ENCODE results near the gene SLC7A10. TPM values are rescaled to one million over a fixed set of nuclear protein-coding genes. Genes with fewer than 3 reads are reported as not detected.

Gene SLC7A10
- polyA plus RNA-seq, 1 of the 3 experiments (the other 2 are of a cell fraction): 0.02 TPM

DNA sequence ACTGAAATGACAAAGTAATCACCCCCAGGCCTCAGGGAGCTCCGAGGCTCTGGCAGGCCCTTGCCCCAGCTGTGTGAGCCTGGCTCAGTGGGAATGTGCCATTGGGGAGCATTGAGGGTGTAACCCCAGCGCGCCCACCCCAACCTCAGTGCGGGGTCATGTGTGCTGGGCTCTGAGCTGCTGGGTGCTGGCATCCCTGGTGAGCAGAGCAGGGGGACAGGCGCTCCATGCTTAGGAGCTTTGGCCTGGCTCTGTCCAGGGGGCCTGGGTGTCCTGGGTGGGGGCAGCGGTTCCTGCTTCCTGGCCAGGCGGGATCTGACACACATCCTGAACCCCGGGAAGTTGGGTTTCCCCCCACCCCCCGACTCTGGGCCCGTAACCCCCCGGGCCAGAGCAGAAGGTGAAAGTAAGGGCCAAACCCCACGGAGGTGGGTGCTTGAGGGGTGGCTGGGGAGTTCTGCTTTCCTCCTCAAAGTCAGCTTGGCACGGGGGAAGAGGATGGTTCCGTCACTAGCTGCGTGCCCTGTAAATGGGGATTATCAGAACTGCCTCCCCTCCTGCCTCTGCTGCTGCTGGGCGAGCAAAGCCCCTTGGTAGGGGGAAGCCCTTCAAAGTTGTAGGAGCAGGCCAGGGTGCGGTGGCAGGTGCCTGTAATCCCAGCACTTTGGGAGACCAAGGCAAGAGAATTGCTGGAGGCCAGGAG, 29.9 kb downstream of the SLC7A10 start:
- Histone ChIP-seq H3K4me3 (ENCODE audit: low read depth in 2 of 2, low read length in 1 of 2) (peak overlapping the region; percentile 66), H3K79me2 (ENCODE audit: insufficient read depth) (no peaks in the 10 kb centered on the region), H4K20me1 (ENCODE audit: insufficient read depth) (0 out of 2 replicates have a peak, but pooled peaks cover 5% of the 10 kb centered on the region), H2AFZ (ENCODE audit: low read depth) (no peak overlapping the region), H3K9me2 (no peaks in the 10 kb centered on the region), H3K27ac (ENCODE audit: low read depth in 2 of 2, low read length in 1 of 2) (no peak overlapping the region), H3K4me1 (ENCODE audit: control insufficient read depth in 1 of 2, insufficient read depth in 2 of 2, low read depth in 1 of 2, low read length in 1 of 2) (peaks cover 0 to 13% of the 10 kb centered on the region in 2 experiments; a peak in 1 of 4 replicates), H3K9me3 (no peaks in the 10 kb centered on the region), H3K4me2 (peak overlapping the region; percentile 95), H3K27me3 (ENCODE audit: insufficient read depth) (no peaks in the 10 kb centered on the region), H3K9ac (peak overlapping the region; percentile 61; the same call in 1 of the 2 replicates), H3K36me3 (replicated peaks in 1 of 2; ENCODE audit: control insufficient read depth in 1 of 2, insufficient read depth in 2 of 2, low read length in 1 of 2) (peaks cover 0 to 3% of the 10 kb centered on the region in 2 experiments), H3F3A (replicated peaks; ENCODE audit: insufficient read depth) (no peaks in the 10 kb centered on the region)
- ChIA-PET POLR2A (interaction anchor here (1.1 to 1.2 kb wide), 2 partner anchors 18 to 19 kb away, joined by 3 to 6 read pairs; no protein-coding TSS in a partner anchor), CTCF (interaction anchor here (1.0 to 6.5 kb wide), 8 partner anchors 11 to 211 kb away, joined by 3 to 44 read pairs (median 6); no protein-coding TSS in a partner anchor)
- DNase-seq: no peak
- TF ChIP-seq TCF12 (IDR thresholded peaks at IDR 0.05) (no peak), SIN3A (IDR thresholded peaks at IDR 0.05; ENCODE audit: borderline replicate concordance, low read depth, low read length) (no peak), EP300 (IDR thresholded peaks at IDR 0.05; ENCODE audit: borderline replicate concordance in 1 of 2, low read depth in 1 of 2, low read length in 1 of 2) (no peak), EZH2phosphoT487 (IDR thresholded peaks at IDR 0.05; ENCODE audit: borderline replicate concordance, low read depth) (no peak), FOXJ3 (CRISPR knock-in tag; IDR thresholded peaks at IDR 0.05) (no peak), FOSL2 (IDR thresholded peaks at IDR 0.05; ENCODE audit: borderline replicate concordance, low read depth) (no peak), FOXM1 (IDR thresholded peaks at IDR 0.05; ENCODE audit: low read depth) (no peak)
- TF ChIP-seq, protein P1, sequence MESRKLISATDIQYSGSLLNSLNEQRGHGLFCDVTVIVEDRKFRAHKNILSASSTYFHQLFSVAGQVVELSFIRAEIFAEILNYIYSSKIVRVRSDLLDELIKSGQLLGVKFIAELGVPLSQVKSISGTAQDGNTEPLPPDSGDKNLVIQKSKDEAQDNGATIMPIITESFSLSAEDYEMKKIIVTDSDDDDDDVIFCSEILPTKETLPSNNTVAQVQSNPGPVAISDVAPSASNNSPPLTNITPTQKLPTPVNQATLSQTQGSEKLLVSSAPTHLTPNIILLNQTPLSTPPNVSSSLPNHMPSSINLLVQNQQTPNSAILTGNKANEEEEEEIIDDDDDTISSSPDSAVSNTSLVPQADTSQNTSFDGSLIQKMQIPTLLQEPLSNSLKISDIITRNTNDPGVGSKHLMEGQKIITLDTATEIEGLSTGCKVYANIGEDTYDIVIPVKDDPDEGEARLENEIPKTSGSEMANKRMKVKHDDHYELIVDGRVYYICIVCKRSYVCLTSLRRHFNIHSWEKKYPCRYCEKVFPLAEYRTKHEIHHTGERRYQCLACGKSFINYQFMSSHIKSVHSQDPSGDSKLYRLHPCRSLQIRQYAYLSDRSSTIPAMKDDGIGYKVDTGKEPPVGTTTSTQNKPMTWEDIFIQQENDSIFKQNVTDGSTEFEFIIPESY (IDR thresholded peaks at IDR 0.05; ENCODE audit: borderline replicate concordance, low read depth): no peak
- TF ChIP-seq, protein P2, sequence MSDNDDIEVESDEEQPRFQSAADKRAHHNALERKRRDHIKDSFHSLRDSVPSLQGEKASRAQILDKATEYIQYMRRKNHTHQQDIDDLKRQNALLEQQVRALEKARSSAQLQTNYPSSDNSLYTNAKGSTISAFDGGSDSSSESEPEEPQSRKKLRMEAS (IDR thresholded peaks at IDR 0.05; ENCODE audit: low read depth): no peak
- TF ChIP-seq, protein P3, sequence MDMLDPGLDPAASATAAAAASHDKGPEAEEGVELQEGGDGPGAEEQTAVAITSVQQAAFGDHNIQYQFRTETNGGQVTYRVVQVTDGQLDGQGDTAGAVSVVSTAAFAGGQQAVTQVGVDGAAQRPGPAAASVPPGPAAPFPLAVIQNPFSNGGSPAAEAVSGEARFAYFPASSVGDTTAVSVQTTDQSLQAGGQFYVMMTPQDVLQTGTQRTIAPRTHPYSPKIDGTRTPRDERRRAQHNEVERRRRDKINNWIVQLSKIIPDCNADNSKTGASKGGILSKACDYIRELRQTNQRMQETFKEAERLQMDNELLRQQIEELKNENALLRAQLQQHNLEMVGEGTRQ (IDR thresholded peaks at IDR 0.05; ENCODE audit: borderline replicate concordance, low read depth, low read length): no peak
- TF ChIP-seq, protein P4, sequence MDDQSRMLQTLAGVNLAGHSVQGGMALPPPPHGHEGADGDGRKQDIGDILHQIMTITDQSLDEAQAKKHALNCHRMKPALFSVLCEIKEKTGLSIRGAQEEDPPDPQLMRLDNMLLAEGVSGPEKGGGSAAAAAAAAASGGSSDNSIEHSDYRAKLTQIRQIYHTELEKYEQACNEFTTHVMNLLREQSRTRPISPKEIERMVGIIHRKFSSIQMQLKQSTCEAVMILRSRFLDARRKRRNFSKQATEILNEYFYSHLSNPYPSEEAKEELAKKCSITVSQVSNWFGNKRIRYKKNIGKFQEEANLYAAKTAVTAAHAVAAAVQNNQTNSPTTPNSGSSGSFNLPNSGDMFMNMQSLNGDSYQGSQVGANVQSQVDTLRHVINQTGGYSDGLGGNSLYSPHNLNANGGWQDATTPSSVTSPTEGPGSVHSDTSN (IDR thresholded peaks at IDR 0.05): no peak
- TF ChIP-seq, protein P5, sequence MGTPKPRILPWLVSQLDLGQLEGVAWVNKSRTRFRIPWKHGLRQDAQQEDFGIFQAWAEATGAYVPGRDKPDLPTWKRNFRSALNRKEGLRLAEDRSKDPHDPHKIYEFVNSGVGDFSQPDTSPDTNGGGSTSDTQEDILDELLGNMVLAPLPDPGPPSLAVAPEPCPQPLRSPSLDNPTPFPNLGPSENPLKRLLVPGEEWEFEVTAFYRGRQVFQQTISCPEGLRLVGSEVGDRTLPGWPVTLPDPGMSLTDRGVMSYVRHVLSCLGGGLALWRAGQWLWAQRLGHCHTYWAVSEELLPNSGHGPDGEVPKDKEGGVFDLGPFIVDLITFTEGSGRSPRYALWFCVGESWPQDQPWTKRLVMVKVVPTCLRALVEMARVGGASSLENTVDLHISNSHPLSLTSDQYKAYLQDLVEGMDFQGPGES (IDR thresholded peaks at IDR 0.05; ENCODE audit: low read depth, low read length): no peak
- 81% methylated on average over 16 of the region's 17 CpGs for WGBS (ENCODE audit: low lambda C conversion rate)

Data from SK-N-SH (cell line).